Heart left ventricle (tissue), 16 donors: ENCODE results near the gene PDK2. TPM values are rescaled to one million over a fixed set of nuclear protein-coding genes. Genes with fewer than 3 reads are reported as not detected.
A peak's percentile ranks its signal among the peaks of the same experiment; 100 is the strongest.

Experiments used
- ATAC-seq, 4 donors: fragments of 200-7000 bp; cut with Tn5 transposase; one replicate each; pipeline ENCODE4 v1.9.1; 2020 to 2022; ENCODE audit warnings: moderate library complexity in 4 of 4, mild to moderate bottlenecking in 3 of 4, moderate number of reproducible peaks in 1 of 4
- DNase-seq, 5 donors: peaks; one replicate each; pipeline ENCODE4 v3.0.0-alpha.2; 2020
- H3K27ac ChIP-seq, 12 donors: fragments of 200-600 bp; sonication (generic) in 4 of 12; one replicate each; pipeline versions ENCODE4 v1.5.0 to v1.8.0; 2016 to 2022; ENCODE audit warnings: mild to moderate bottlenecking in 2 of 12
- H3K27me3 ChIP-seq, 9 donors: fragments of 200-600 bp; sonication (generic) in 2 of 9; one replicate each; pipeline versions ENCODE4 v1.5.1 to v1.8.0; 2016 to 2022; ENCODE audit warnings: mild to moderate bottlenecking in 3 of 9
- H3K36me3 ChIP-seq, 9 donors: fragments of 200-600 bp; sonication (generic) in 2 of 9; one replicate each; pipeline versions ENCODE4 v1.5.0 to v1.8.0; 2018 to 2022; ENCODE audit warnings: mild to moderate bottlenecking in 2 of 9
- H3K4me1 ChIP-seq, 12 donors: fragments of 200-600 bp; sonication (generic) in 4 of 12; one replicate each; pipeline versions ENCODE4 v1.5.0 to v1.8.0; 2016 to 2022; ENCODE audit warnings: mild to moderate bottlenecking in 3 of 12
- H3K4me3 ChIP-seq, 12 donors: fragments of 200-600 bp; sonication (generic) in 4 of 12; one replicate each; pipeline versions ENCODE4 v1.5.0 to v1.8.0; 2017 to 2022; ENCODE audit warnings: mild to moderate bottlenecking in 9 of 12, moderate library complexity in 4 of 12
- H3K9me3 ChIP-seq, 12 donors: fragments of 200-600 bp; sonication (generic) in 4 of 12; one replicate each; pipeline versions ENCODE4 v1.5.0 to v1.8.0; 2016 to 2022; ENCODE audit warnings: mild to moderate bottlenecking in 1 of 12
- CTCF ChIP-seq, 12 donors: fragments of 200-600 bp; sonication (generic) in 4 of 12; IDR thresholded peaks; one replicate each; pipeline versions ENCODE4 v1.5.0 to v1.8.0; 2018 to 2022; ENCODE audit warnings: antibody characterized with exemption in 12 of 12, mild to moderate bottlenecking in 5 of 12
- POLR2A ChIP-seq, 2 donors: fragments of 450-650 bp; IDR thresholded peaks; one replicate each; pipeline ENCODE4 v1.6.1; 2017; ENCODE audit warnings: antibody characterized with exemption in 2 of 2, mild to moderate bottlenecking in 2 of 2, moderate library complexity in 2 of 2
- WGBS, 4 donors: extraction: QIAGEN DNeasy Blood & Tissue Kit in 2 of 4; methylation state at CpG; one replicate each; pipeline versions ENCODE4 v1.1.5 to v1.1.7; 2013 to 2018; 5-methylcytosine and 5-hydroxymethylcytosine counted together
- intact Hi-C, 10 donors: fragments of 100-400 bp; cut with DNase I; formaldehyde crosslinking; loops; one replicate each; pipeline versions ENCODE4 v1.11.1 to v1.14.2; 2022
- polyA plus RNA-seq, 2 donors: library from polyadenylated mRNA; stranded (reverse); fragments of 200-250 nt; gene quantifications; one replicate each; pipeline ENCODE4 v1.2.3, GENCODE V29; 2013
- total RNA-seq, 9 donors: library from RNA; depleted of rRNA in 2 of 9; stranded (reverse); fragments of >200 nt in 2 of 9; fragmentation: NEBNext Ultra II Directional in 3 of 9; extraction: Animal tissue kit (Norgen Biotek cat#: 25700) in 3 of 9; gene quantifications; one replicate each; pipeline versions ENCODE4 v1.1.0 to v1.2.4, GENCODE V29; 2016 to 2023
- donor health status: ischemic (EF 13 %, LVEDD 7.1; RV severe dilation, severe dysfunction).
- donor health status: healthy with polysubstance abuse.
- donor health status: DM: no; HTN: yes; CAD: no.
- donor health status: DM: no; HTN: no; CAD: no.
- donor health status: ischemic (EF 25% LVEDD 6.9; RV normal size, moderate dysfunction).
- donor health status: ischemic (EF 25% LVEDD 5.7; RV mildly dilated, moderate dysfunction).
- donor health status: healthy.
- donor health status: DM: yes; HTN: yes; CAD: no.
- donor health status: ischemic (EF 35%, LVEDD 5.7; RV mildly dilated, moderate dysfunction).
- donor health status: nonischemic (EF 11% LVEDD 7.7; RV severe dilation, severe dysfunction).
- donor health status: DM: yes; HTN: yes; CAD: no.
- donor health status: PGD.
- donor health status: ischemic (EF 29% LVEDD 5.4; RV normal size, mild dysfunction).
- donor health status: nonischemic (EF 23%, LVEDD 6.1; RV moderate dilation, normal function).

PDK2 gene
- total and polyA plus RNA-seq, 11 donors, result 125 to 490 (median 187) TPM

- peaks cover 0 to 55% (median 33%) of the 10 kb centered on the region in 9 donors for H3K36me3 ChIP-seq
- TF ChIP-seq CTCF (IDR thresholded peaks at IDR 0.05) (no peak), POLR2A (IDR thresholded peaks at IDR 0.05) (no peak)
- H3K4me1 ChIP-seq, result peaks cover 0 to 48% (median 29%) of the 10 kb centered on the region in 12 donors
- no peaks in the 10 kb centered on the region for H3K9me3 ChIP-seq
- 92 to 96% (median 95%) methylated on average over 12 to 13 of the region's 13 CpGs for WGBS, 4 donors
- ATAC-seq (no peak), DNase-seq (peak in 2 of 5 donors; percentile 15 to 36)
- no peak overlapping the region for H3K27ac ChIP-seq
- intact Hi-C loops, result no loop called here
- no peaks in the 10 kb centered on the region for H3K27me3 ChIP-seq
- no peak overlapping the region for H3K4me3 ChIP-seq
These were observed 27.2 kb upstream of the PDK2 start for GRCh38 chr17:50067996-50068395.

GRCh38 chr17:50070908-50071680, 24.1 kb upstream of the PDK2 start:
- Histone ChIP-seq H3K4me1 (peaks cover 0 to 18% (median 3%) of the 10 kb centered on the region in 12 donors), H3K27ac (no peak overlapping the region), H3K36me3 (peaks cover 0 to 83% (median 56%) of the 10 kb centered on the region in 9 donors), H3K27me3 (no peaks in the 10 kb centered on the region), H3K9me3 (no peaks in the 10 kb centered on the region), H3K4me3 (no peak overlapping the region)
- intact Hi-C loops, result loop anchor here in 3 of 10 donors (5.0 to 10.0 kb wide), 3 partner anchors 39 to 206 kb away; no protein-coding TSS in a partner anchor
- peak in 2 of 5 donors; percentile 12 to 37 for DNase-seq
- WGBS, 4 donors, result 94 to 99% (median 98%) methylated on average over 15 to 16 of the region's 16 CpGs
- TF ChIP-seq POLR2A (IDR thresholded peaks at IDR 0.05), result no peak
- no peak for TF ChIP-seq CTCF (IDR thresholded peaks at IDR 0.05)
- ATAC-seq, result no peak

GRCh38 chr17:50071692-50072091, 23.5 kb upstream of the PDK2 start:
- peaks cover 0 to 12% (median under 1%) of the 10 kb centered on the region in 12 donors for H3K4me1 ChIP-seq
- H3K9me3 ChIP-seq, result no peaks in the 10 kb centered on the region
- H3K27me3 ChIP-seq, result no peaks in the 10 kb centered on the region
- TF ChIP-seq CTCF (IDR thresholded peaks at IDR 0.05) (no peak), POLR2A (IDR thresholded peaks at IDR 0.05) (no peak)
- H3K27ac ChIP-seq, result no peak overlapping the region
- no peak for ATAC-seq
- peaks cover 0 to 89% (median 62%) of the 10 kb centered on the region in 9 donors for H3K36me3 ChIP-seq
- intact Hi-C loops, result loop anchor here in 3 of 10 donors (5.0 to 10.0 kb wide), 3 partner anchors 39 to 207 kb away; no protein-coding TSS in a partner anchor
- 81 to 90% (median 86%) methylated on average over 6 of the region's 6 CpGs for WGBS, 4 donors
- H3K4me3 ChIP-seq, result no peak overlapping the region
- DNase-seq, result peak in 1 of 5 donors; percentile 0

GRCh38 chr17:50072130-50072529, 23.0 kb upstream of the PDK2 start:
- Histone ChIP-seq H3K4me3 (no peak overlapping the region), H3K27me3 (no peaks in the 10 kb centered on the region), H3K9me3 (no peaks in the 10 kb centered on the region), H3K4me1 (peaks cover 0 to 7% (median 0%) of the 10 kb centered on the region in 12 donors), H3K36me3 (peaks cover 0 to 92% (median 66%) of the 10 kb centered on the region in 9 donors), H3K27ac (no peak overlapping the region)
- intact Hi-C loops, result loop anchor here in 3 of 10 donors (5.0 to 10.0 kb wide), 3 partner anchors 40 to 207 kb away; no protein-coding TSS in a partner anchor
- DNase-seq, result peak in 1 of 5 donors; percentile 53
- TF ChIP-seq CTCF (IDR thresholded peaks at IDR 0.05), result no peak
- no peak for TF ChIP-seq POLR2A (IDR thresholded peaks at IDR 0.05)
- 89 to 99% (median 91%) methylated on average over 3 of the region's 3 CpGs for WGBS, 4 donors
- ATAC-seq, result no peak
